Inferior parietal cortex (tissue), 1 donor: ENCODE data around the gene HYAL1.
A peak's percentile ranks its signal among the peaks of the same experiment; 100 is the strongest.

Experiments
- DNase-seq: peaks from one replicate; pipeline ENCODE4 v3.0.0-alpha.2; 2016; ENCODE audit errors: extremely low spot score

Gene HYAL1

DNA sequence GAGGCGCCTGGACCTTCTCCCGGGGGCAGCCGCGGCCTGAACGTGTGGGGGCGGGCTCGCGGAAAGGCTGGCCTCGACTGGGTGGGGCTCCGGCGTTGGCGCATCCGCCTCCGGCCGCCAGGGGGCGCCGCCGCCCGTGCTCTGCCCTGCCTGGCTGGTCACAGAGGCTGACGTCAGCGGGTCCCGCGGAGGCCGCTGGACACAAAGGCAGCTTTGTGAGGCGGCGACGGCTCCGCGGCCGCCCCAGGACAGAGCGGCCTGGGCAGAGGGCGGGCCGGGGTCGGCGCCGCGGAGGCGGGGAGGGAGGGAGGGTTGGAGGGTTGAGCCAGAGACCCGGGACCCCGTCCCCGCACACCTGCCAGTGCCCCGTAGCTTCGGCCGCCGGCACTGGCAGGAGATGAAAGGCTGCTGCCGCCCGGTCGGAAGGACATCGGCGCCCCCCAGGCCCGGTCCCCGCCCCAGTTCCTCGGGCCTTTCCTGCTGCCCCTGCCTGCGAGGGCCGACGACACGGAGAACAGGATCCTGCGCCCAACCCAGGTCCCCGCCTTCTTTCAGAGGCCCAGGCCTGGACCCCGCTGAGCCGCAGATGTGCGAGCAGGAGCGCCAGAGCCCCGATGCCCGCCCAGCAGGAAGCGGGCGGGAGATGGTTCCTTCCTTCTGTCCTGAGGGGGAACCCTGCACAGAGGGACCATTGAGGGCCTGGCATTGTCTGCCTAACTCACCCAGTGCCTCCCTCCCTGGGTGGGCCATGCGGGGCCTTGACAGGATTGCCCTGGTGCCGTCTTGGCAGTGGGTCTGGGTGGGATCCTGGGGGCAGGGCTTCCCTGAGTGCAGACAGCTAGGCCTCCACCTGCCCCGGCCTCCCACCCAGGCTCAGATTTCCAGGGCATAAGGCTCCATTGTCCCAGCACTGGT is 43.1 kb downstream of the HYAL1 start:
- DNase-seq: peak; percentile 90

DNA sequence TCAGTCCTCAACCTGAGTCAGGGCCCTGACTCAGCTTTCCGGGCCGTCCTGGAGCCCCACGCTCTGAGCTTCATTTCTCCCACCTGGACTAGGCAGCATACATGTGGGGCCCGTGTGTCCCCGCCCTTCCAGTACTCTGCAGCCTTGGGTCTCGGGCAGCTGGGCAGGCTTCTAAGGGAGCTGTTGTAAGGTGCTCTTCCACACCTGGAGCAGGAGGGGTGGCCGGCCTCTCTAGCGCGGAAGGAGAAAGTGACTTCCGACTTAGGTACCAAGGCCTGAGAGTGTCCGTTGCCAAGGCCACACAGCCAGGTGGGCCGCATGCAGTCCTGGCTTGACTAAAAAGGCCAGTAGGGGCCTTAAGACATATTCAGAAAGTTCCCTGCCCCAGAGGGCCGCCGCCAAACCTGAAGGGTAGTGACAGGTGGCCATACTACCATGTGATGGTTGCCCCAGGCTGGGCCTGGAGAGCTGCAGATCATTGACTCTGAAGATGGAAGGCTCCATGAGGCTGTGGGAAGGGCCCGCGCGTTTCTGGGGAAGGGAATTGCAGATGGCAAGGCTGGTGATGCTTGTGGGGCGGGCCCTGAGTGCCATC is 43.8 kb downstream of the HYAL1 start:
- no peak for DNase-seq

DNA sequence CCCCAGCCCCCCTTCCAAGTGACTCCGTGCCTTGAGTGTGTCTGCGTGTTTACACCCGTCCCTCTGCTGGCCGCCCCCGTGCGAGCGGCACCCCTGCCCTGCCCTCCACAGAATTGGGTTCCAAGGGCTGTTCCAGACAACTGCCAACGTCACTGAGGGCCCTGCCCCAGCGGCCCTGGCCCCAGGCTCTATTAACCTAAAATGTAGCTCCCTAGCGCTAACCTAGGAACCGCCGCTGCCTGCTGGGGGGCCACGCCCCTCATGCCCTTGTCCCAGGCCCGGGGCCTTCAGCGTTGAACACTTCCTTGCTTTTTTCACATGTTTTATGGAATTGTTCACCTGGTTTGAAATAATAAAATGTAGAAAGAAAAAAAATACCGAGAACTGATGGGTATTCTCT is 44.4 kb downstream of the HYAL1 start:
- no peak for DNase-seq

- DNase-seq: no peak
These were observed 45.2 kb downstream of the HYAL1 start for GRCh38 chr3:50258029-50258680.

DNA sequence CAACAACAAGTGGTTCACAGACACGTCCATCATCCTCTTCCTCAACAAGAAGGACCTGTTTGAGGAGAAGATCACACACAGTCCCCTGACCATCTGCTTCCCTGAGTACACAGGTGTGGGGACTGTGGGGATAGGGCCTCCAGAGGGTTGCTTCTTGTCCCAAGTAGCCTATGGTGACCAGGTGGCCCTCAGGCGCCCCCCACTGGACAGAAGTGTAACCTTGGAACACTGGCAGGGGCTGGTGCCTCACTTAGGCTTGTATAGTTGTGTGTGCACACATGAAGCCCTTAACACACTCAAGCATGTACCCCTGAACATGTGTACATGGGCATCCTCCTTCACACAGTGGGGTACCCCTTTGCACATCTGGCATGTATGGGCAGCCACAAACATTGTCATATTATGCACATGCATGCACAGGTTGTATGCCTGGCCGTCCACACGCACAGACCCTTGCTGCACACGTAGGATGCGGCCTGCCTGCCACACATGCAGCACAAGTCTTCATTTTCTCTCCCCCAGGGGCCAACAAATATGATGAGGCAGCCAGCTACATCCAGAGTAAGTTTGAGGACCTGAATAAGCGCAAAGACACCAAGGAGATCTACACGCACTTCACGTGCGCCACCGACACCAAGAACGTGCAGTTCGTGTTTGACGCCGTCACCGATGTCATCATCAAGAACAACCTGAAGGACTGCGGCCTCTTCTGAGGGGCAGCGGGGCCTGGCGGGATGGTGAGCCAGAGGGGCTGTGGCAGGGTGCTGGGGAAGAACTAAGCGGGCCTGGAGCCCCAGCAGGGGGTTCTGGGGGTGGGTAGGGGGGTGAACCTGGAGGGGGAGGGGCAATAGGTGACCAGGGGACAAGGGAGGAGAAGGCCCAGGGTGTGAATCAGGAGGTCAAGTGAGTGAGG is 46.1 kb downstream of the HYAL1 start:
- no peak for DNase-seq

DNA sequence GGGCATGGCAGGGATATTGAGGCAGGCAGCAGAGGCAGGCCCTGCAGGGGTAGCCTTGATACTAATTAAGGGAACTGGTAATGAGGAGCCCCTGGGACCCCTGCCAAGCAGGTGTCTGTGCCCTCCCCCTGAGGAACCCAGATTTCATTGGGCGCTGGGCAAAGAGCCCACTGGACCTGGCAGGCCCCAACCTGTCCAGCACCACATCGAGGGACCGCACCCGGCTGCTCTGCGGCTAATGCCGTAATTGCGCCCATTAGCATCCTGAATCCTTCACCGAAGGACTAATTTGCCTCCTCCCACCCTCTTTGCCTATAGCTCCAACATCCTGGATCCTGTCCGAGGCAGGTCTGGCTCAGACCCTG is 48.1 kb downstream of the HYAL1 start:
- no peak for DNase-seq

DNA sequence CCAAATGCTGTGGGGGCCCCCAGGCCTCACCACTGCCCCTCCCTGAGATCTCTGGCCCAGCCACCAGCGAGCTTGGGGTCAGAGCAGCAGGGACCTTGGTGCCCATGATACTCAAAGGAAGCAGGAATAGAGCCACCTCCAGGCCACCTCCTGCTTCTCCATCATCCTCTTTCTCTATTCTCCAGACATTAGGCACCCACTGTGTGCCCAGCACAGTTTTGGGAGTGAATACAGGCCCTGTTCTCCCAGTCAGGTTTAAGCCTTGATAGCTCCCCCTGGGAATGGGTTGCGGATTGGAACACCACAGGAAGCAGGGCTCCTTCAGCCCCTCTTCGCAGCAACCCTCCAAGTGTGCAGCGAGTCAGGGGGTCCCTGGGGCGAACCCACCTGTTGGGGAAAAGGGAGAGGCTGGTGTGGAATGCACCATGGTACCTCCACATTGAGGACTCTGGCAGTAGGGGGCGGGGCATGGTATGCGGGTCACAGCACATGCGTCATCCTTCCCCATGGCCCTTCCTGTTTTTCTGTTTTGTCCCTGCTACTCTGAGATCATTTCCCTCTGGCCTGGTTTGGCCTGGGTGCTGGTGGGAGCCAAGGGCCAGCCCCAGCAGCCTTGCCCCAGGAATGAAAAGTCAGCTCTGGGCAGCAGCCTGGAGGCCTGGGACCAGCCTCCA is 48.7 kb downstream of the HYAL1 start:
- no peak for DNase-seq

GRCh38 chr3:50251220-50251619 is 52.2 kb downstream of the HYAL1 start:
- DNase-seq: no peak

- DNase-seq: no peak
These were observed 52.9 kb downstream of the HYAL1 start for GRCh38 chr3:50250514-50250913.
